IMR-90 (cell line): Measurements from ENCODE around the gene RNFT2. TPM values are rescaled to one million over a fixed set of nuclear protein-coding genes. Genes with fewer than 3 reads are reported as not detected.

Experiments used
- ATAC-seq: fragments of 200-7000 bp; cut with Tn5 transposase; 2 replicates; pipeline ENCODE4 v1.9.1; 2020; ENCODE audit warnings: low read depth, mild to moderate bottlenecking, moderate library complexity
- BruUV-seq: library from RNA; stranded (reverse); fragments of 400-500 nt; replicated peaks from 2 replicates; lab custom pipeline; 2021; lab: Mats Ljungman, UMichigan
- CTCF ChIA-PET: fragments of 300-600 bp; formaldehyde crosslinking; extraction: SDS; loops from one replicate; lab custom pipeline; 2021; ENCODE audit warnings: antibody characterized with exemption; lab: Yijun Ruan, JAX
- POLR2A ChIA-PET: fragments of 300-600 bp; sonication (Branson Sonifier 250); formaldehyde crosslinking; loops from one replicate; lab custom pipeline; 2022; ENCODE audit warnings: antibody characterized with exemption; ENCODE audit not compliant: unreplicated experiment; lab: Charles Lee
- DNase-seq: peaks from one replicate; pipeline ENCODE4 v3.0.0; 2013
- H2AFZ ChIP-seq: replicated peaks from 2 replicates; pipeline ENCODE3; 2013; ENCODE audit warnings: low read length, mild to moderate bottlenecking; ENCODE audit not compliant: poor library complexity
- H2AK5ac ChIP-seq: 2 replicates; pipeline ENCODE4 v1.6.1; 2013; ENCODE audit warnings: low read depth, low read length, inconsistent platforms
- H2AK9ac ChIP-seq: replicated peaks from 2 replicates; pipeline ENCODE3; 2013; ENCODE audit warnings: mild to moderate bottlenecking, low read depth, low read length, moderate library complexity; ENCODE audit not compliant: poor library complexity
- H2BK120ac ChIP-seq: 2 replicates; pipeline ENCODE4 v1.6.1; 2013; ENCODE audit warnings: low read depth, low read length, inconsistent platforms
- H2BK15ac ChIP-seq: 3 replicates; pipeline ENCODE4 v1.6.1; 2013; ENCODE audit warnings: low read depth, low read length, inconsistent platforms
- H2BK20ac ChIP-seq: 2 replicates; pipeline ENCODE4 v1.6.1; 2013; ENCODE audit warnings: low read depth, mild to moderate bottlenecking, inconsistent platforms, low read length, moderate library complexity
- H2BK5ac ChIP-seq: 2 replicates; pipeline ENCODE4 v1.6.1; 2013; ENCODE audit warnings: mild to moderate bottlenecking, low read depth, low read length, inconsistent platforms; ENCODE audit not compliant: poor library complexity, severe bottlenecking
- H3K14ac ChIP-seq: replicated peaks from 2 replicates; pipeline ENCODE4 v1.6.1; 2013; ENCODE audit warnings: low read depth, low read length, inconsistent platforms
- H3K18ac ChIP-seq: 2 replicates; pipeline ENCODE4 v1.6.1; 2013; ENCODE audit warnings: low read depth, low read length, control low read depth
- H3K23ac ChIP-seq: 2 replicates; pipeline ENCODE4 v1.6.1; 2013; ENCODE audit warnings: low read depth, low read length, inconsistent platforms
- H3K27ac ChIP-seq: 2 replicates; pipeline ENCODE4 v1.5.1; 2013; ENCODE audit warnings: mild to moderate bottlenecking, control low read depth, low read length; ENCODE audit not compliant: insufficient read depth
- H3K27me3 ChIP-seq: 2 replicates; pipeline ENCODE4 v1.6.1; 2013; ENCODE audit warnings: low read length; ENCODE audit not compliant: control insufficient read depth, insufficient read depth
- H3K36me3 ChIP-seq: 2 replicates; pipeline ENCODE4 v1.6.1; 2013; ENCODE audit warnings: low read length, mixed read lengths; ENCODE audit not compliant: control insufficient read depth, insufficient read depth
- H3K4ac ChIP-seq: 2 replicates; pipeline ENCODE4 v1.6.1; 2013; ENCODE audit warnings: low read depth, low read length, inconsistent platforms
- H3K4me1 ChIP-seq: 2 replicates; pipeline ENCODE4 v1.6.1; 2013; ENCODE audit warnings: low read length, mixed read lengths; ENCODE audit not compliant: control insufficient read depth, insufficient read depth
- H3K4me2 ChIP-seq: 2 replicates; pipeline ENCODE4 v1.6.1; 2013; ENCODE audit warnings: low read depth, mild to moderate bottlenecking, control low read depth, low read length, moderate library complexity
- H3K4me3 ChIP-seq: 2 replicates; pipeline ENCODE4 v1.5.1; 2013; ENCODE audit warnings: low read depth, mild to moderate bottlenecking, control low read depth, low read length, moderate library complexity; ENCODE audit not compliant: insufficient read depth
- H3K56ac ChIP-seq: 2 replicates; pipeline ENCODE4 v1.6.1; 2013; ENCODE audit warnings: low read length, inconsistent platforms; ENCODE audit not compliant: insufficient read depth; ENCODE audit errors: extremely low read depth
- H3K79me1 ChIP-seq, 2 experiments: 2 replicates each; pipeline ENCODE4 v1.6.1; 2013; ENCODE audit warnings: low read length in 2 of 2, inconsistent platforms in 1 of 2, low read depth in 1 of 2
- H3K9ac ChIP-seq: 2 replicates; pipeline ENCODE4 v1.6.1; 2013; ENCODE audit warnings: low read depth, low read length, control low read depth
- H3K9me1 ChIP-seq: 2 replicates; pipeline ENCODE4 v1.6.1; 2013; ENCODE audit warnings: low read length, inconsistent platforms; ENCODE audit not compliant: insufficient read depth
- H3K9me3 ChIP-seq: 2 replicates; pipeline ENCODE4 v1.6.1; 2013; ENCODE audit warnings: low read length; ENCODE audit not compliant: control insufficient read depth, insufficient read depth
- H4K20me1 ChIP-seq: 2 replicates; pipeline ENCODE4 v1.6.1; 2013; ENCODE audit warnings: low read length, inconsistent platforms; ENCODE audit not compliant: insufficient read depth
- H4K5ac ChIP-seq: 2 replicates; pipeline ENCODE4 v1.6.1; 2013; ENCODE audit warnings: mild to moderate bottlenecking, low read depth, low read length, control low read depth
- H4K8ac ChIP-seq, 2 experiments: 2 replicates each; pipeline ENCODE4 v1.6.1; 2013; ENCODE audit warnings: low read depth in 2 of 2, low read length in 2 of 2, control low read depth in 1 of 2, inconsistent platforms in 1 of 2
- H4K91ac ChIP-seq: 2 replicates; pipeline ENCODE4 v1.6.1; 2013; ENCODE audit warnings: low read depth, low read length, inconsistent platforms; ENCODE audit not compliant: insufficient read depth
- BHLHE40 ChIP-seq: fragments of 150-350 bp; IDR thresholded peaks from 2 replicates; pipeline ENCODE4 v1.6.1; 2016; ENCODE audit warnings: mild to moderate bottlenecking, low read depth, low read length
- CHD1 ChIP-seq: IDR thresholded peaks from 2 replicates; pipeline ENCODE4 v1.6.1; 2012; ENCODE audit warnings: low read depth, low read length, improper control_type of control experiment
- FOS ChIP-seq: fragments of 150-350 bp; IDR thresholded peaks from 2 replicates; pipeline ENCODE4 v1.6.1; 2016; ENCODE audit warnings: low read depth, low read length
- MXI1 ChIP-seq: IDR thresholded peaks from 2 replicates; pipeline ENCODE4 v1.6.1; 2012; ENCODE audit warnings: low read depth, mild to moderate bottlenecking, low read length, moderate library complexity, borderline replicate concordance
- NFE2L2 ChIP-seq: fragments of 150-350 bp; IDR thresholded peaks from 2 replicates; pipeline ENCODE4 v1.6.1; 2016; ENCODE audit warnings: low read depth, mild to moderate bottlenecking, low read length
- POLR2A ChIP-seq: IDR thresholded peaks from 2 replicates; pipeline ENCODE4 v1.6.1; 2012; ENCODE audit warnings: mild to moderate bottlenecking, low read depth, low read length
- RCOR1 ChIP-seq: IDR thresholded peaks from 2 replicates; pipeline ENCODE4 v1.6.1; 2012; ENCODE audit warnings: mild to moderate bottlenecking, low read length, improper control_type of control experiment; ENCODE audit not compliant: insufficient replicate concordance
- RFX5 ChIP-seq: IDR thresholded peaks from 2 replicates; pipeline ENCODE4 v1.8.0; 2012; ENCODE audit warnings: low read depth, mild to moderate bottlenecking, low read length, moderate library complexity
- WGBS, 2 experiments: methylation state at CpG; one replicate each; pipeline versions ENCODE4 v1.1.5 to v1.1.7; 2013; ENCODE audit warnings: missing lambda C conversion rate in 2 of 2; ENCODE audit not compliant: insufficient read length in 1 of 2; ENCODE audit errors: extremely low coverage in 2 of 2; 5-methylcytosine and 5-hydroxymethylcytosine counted together
- dilution Hi-C: fragments of 300-500 bp; cut with HindIII; formaldehyde crosslinking; loops from one replicate; pipeline ENCODE4 v1.14.3; 2018; ENCODE audit warnings: low sequenced_read_pairs; ENCODE audit not compliant: unreplicated experiment
- in situ Hi-C: fragments of 300-500 bp; cut with MboI; formaldehyde crosslinking; loops from 3 replicates; pipeline ENCODE4 v1.14.3; 2019; ENCODE audit warnings: low sequenced_read_pairs, inconsistent platforms, mixed read lengths
- intact Hi-C: fragments of 100-400 bp; cut with micrococcal nuclease; formaldehyde crosslinking; loops from 2 replicates; pipeline ENCODE4 v1.10.0; 2022
- polyA plus RNA-seq, 3 experiments: library from polyadenylated mRNA; depleted of rRNA; stranded (reverse); fragments of >200 nt; gene quantifications; 2 replicates each; pipeline ENCODE4 v1.2.3, GENCODE V29; 2012; ENCODE audit warnings: low replicate concordance in 1 of 3
- total RNA-seq: library from RNA; depleted of rRNA; stranded (reverse); fragments of >200 nt; gene quantifications from 2 replicates; pipeline ENCODE4 v1.2.3, GENCODE V29; 2012
- TF ChIP-seq, protein P1 (sequence below): fragments of 150-350 bp; IDR thresholded peaks from 2 replicates; pipeline ENCODE4 v1.6.1; 2016; ENCODE audit warnings: low read depth, mild to moderate bottlenecking, low read length, moderate library complexity, borderline replicate concordance
- TF ChIP-seq, protein P2 (sequence below): fragments of 150-350 bp; IDR thresholded peaks from 2 replicates; pipeline ENCODE4 v1.6.1; 2017; ENCODE audit warnings: mild to moderate bottlenecking, antibody characterized with exemption, low read length, low read depth

Gene RNFT2
- total and polyA plus RNA-seq, 2 of the 4 experiments (the other 2 are of a cell fraction) = 1.6 to 2.3 TPM

DNA sequence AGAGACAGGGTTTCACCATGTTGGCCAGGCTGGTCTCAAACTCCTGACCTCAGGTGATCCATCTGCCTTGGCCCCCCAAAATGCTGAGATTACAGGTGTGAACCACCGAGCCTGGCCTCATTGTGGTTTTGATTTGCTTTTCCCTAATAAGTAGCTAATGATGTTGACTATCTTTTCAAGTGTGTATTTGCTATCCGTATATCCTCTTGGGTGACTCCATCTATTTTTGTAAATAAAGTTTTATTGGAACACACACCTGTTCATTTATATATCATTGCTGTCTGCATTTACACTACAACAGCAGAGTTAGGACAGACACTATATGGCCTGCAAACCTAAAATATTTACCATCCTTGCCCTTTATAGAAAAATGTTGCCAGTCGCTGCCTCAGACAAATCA lies 156.8 kb downstream of the RNFT2 start:
- intact Hi-C loops (no loop called here), in situ Hi-C loops (no loop called here), dilution Hi-C loops (no loop called here)
- H3K4ac ChIP-seq = no peak overlapping the region
- no peaks in the 10 kb centered on the region for H3K9me1 ChIP-seq
- no peak overlapping the region for H3K27ac ChIP-seq
- no peak overlapping the region for H3K14ac ChIP-seq
- H4K91ac ChIP-seq = no peak overlapping the region
- H2AK9ac ChIP-seq = no peak overlapping the region
- no peak overlapping the region for H2AFZ ChIP-seq
- TF ChIP-seq FOS (no peak), POLR2A (no peak), CHD1 (no peak), MXI1 (no peak), NFE2L2 (no peak), BHLHE40 (no peak), RCOR1 (no peak), RFX5 (no peak)
- TF ChIP-seq, protein P1, sequence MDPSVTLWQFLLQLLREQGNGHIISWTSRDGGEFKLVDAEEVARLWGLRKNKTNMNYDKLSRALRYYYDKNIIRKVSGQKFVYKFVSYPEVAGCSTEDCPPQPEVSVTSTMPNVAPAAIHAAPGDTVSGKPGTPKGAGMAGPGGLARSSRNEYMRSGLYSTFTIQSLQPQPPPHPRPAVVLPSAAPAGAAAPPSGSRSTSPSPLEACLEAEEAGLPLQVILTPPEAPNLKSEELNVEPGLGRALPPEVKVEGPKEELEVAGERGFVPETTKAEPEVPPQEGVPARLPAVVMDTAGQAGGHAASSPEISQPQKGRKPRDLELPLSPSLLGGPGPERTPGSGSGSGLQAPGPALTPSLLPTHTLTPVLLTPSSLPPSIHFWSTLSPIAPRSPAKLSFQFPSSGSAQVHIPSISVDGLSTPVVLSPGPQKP = no peak
- TF ChIP-seq, protein P2, sequence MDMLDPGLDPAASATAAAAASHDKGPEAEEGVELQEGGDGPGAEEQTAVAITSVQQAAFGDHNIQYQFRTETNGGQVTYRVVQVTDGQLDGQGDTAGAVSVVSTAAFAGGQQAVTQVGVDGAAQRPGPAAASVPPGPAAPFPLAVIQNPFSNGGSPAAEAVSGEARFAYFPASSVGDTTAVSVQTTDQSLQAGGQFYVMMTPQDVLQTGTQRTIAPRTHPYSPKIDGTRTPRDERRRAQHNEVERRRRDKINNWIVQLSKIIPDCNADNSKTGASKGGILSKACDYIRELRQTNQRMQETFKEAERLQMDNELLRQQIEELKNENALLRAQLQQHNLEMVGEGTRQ = no peak
- H4K20me1 ChIP-seq = no peaks in the 10 kb centered on the region
- no TSS peak for BruUV-seq
- H3K18ac ChIP-seq = no peak overlapping the region
- H3K9ac ChIP-seq = no peak overlapping the region
- no peak overlapping the region for H3K23ac ChIP-seq
- H3K79me1 ChIP-seq = no peaks in the 10 kb centered on the region
- no peaks in the 10 kb centered on the region for H3K4me1 ChIP-seq
- no peak overlapping the region for H3K56ac ChIP-seq
- peaks cover 10% of the 10 kb centered on the region for H3K27me3 ChIP-seq
- DNase-seq = no peak
- H3K4me2 ChIP-seq = no peak overlapping the region
- ChIA-PET POLR2A (no interaction called here), CTCF (no interaction called here)
- H2AK5ac ChIP-seq = no peak overlapping the region
- no peak overlapping the region for H2BK20ac ChIP-seq
- H3K9me3 ChIP-seq = peaks cover 2% of the 10 kb centered on the region; the same call in 1 of the 2 replicates
- H4K8ac ChIP-seq = no peak overlapping the region
- WGBS, 2 experiments = no CpG with 5 or more reads among the region's 3 CpGs
- no peak overlapping the region for H2BK120ac ChIP-seq
- H3K4me3 ChIP-seq = no peak overlapping the region
- no peak for ATAC-seq
- H3K36me3 ChIP-seq = no peaks in the 10 kb centered on the region
- no peak overlapping the region for H2BK5ac ChIP-seq
- H2BK15ac ChIP-seq = no peak overlapping the region
- no peak overlapping the region for H4K5ac ChIP-seq
